Heart left ventricle (tissue), 13 donors: ENCODE measurements around the gene RAB6A.

Source experiments
- POLR2A ChIP-seq, 2 donors: fragments of 450-650 bp; IDR thresholded peaks; one replicate each; pipeline ENCODE4 v1.6.1; 2017; ENCODE audit warnings: antibody characterized with exemption in 2 of 2, mild to moderate bottlenecking in 2 of 2, moderate library complexity in 2 of 2
- TF ChIP-seq, protein P1 (sequence below), 12 donors: fragments of 200-600 bp; sonication (generic) in 4 of 12; IDR thresholded peaks; one replicate each; pipeline versions ENCODE4 v1.5.0 to v1.8.0; 2018 to 2022; ENCODE audit warnings: antibody characterized with exemption in 12 of 12, mild to moderate bottlenecking in 5 of 12
- donor health status: ischemic (EF 13 %, LVEDD 7.1; RV severe dilation, severe dysfunction).
- donor health status: DM: no; HTN: yes; CAD: no.
- donor health status: DM: no; HTN: no; CAD: no.
- donor health status: ischemic (EF 25% LVEDD 6.9; RV normal size, moderate dysfunction).
- donor health status: ischemic (EF 25% LVEDD 5.7; RV mildly dilated, moderate dysfunction).
- donor health status: ischemic (EF 35%, LVEDD 5.7; RV mildly dilated, moderate dysfunction).
- donor health status: nonischemic (EF 11% LVEDD 7.7; RV severe dilation, severe dysfunction).
- donor health status: DM: yes; HTN: yes; CAD: no.
- donor health status: PGD.
- donor health status: ischemic (EF 29% LVEDD 5.4; RV normal size, mild dysfunction).
- donor health status: nonischemic (EF 23%, LVEDD 6.1; RV moderate dilation, normal function).

- TF ChIP-seq POLR2A (IDR thresholded peaks at IDR 0.05): no peak
- TF ChIP-seq, protein P1, sequence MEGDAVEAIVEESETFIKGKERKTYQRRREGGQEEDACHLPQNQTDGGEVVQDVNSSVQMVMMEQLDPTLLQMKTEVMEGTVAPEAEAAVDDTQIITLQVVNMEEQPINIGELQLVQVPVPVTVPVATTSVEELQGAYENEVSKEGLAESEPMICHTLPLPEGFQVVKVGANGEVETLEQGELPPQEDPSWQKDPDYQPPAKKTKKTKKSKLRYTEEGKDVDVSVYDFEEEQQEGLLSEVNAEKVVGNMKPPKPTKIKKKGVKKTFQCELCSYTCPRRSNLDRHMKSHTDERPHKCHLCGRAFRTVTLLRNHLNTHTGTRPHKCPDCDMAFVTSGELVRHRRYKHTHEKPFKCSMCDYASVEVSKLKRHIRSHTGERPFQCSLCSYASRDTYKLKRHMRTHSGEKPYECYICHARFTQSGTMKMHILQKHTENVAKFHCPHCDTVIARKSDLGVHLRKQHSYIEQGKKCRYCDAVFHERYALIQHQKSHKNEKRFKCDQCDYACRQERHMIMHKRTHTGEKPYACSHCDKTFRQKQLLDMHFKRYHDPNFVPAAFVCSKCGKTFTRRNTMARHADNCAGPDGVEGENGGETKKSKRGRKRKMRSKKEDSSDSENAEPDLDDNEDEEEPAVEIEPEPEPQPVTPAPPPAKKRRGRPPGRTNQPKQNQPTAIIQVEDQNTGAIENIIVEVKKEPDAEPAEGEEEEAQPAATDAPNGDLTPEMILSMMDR (IDR thresholded peaks at IDR 0.05): no peak
These were observed 100.3 kb downstream of the RAB6A start for GRCh38 chr11:73660497-73661034.
